Pons (tissue), 1 donor: ENCODE results near the gene EGLN1.
"Not testable (repeated sequence)": the region's sequence is repeated elsewhere in the genome, so short reads cannot be mapped to it uniquely, and the experiment has no call there.

Source experiments
- DNase-seq: peaks from one replicate; pipeline ENCODE4 v3.0.0-alpha.2; 2016; ENCODE audit warnings: low spot score

Gene EGLN1

DNA sequence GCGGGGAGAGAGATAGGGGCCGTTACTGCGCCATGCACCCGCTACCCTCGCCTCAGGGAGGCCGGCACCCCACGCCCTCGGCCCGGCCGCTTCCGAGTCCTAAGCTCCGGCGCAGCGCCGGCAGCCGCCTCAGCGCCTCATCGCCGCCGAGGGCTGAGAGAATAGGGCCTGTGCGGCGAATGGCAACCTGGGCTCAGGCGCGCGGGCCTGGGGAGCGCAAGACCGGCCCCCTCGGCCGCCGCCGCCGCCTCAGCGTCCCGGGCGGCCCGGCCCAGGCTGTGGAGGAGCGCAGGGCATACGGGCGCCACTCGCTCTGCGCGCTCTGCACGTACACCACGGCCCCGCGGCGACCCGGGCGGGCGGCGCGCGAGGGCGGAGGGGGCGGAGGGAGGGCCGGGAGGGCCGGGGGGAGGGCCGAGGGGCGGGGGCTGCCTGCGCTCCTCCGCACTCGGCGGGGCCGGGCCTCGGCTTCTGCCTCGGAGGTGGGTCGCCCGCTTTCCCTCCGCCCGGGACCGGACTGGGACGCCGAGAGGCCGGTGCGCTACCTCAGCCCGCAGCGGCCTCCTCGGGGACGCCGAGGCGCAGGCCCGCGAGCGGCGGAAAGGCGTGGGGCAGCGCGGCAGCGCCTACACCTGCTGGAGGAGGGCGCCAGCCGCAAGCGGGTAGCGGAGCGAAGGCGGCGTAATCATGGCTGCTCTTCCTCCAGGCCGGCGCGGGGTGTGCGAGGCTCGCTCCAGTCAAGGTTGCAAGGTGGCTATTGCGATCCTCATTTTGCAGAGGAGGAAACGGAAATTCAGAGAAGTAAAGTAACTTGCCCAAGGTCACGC, at the start of gene EGLN1:
TSS of gene EGLN1 (minus strand) at position 317 of the 827 bp plus-strand sequence. CDS start 399 bp downstream, outside the sequence.
- DNase-seq = peak; percentile 66

- not testable (repeated sequence) for DNase-seq
These were observed 49.4 kb upstream of the EGLN1 start for GRCh38 chr1:231471500-231471899.

DNA sequence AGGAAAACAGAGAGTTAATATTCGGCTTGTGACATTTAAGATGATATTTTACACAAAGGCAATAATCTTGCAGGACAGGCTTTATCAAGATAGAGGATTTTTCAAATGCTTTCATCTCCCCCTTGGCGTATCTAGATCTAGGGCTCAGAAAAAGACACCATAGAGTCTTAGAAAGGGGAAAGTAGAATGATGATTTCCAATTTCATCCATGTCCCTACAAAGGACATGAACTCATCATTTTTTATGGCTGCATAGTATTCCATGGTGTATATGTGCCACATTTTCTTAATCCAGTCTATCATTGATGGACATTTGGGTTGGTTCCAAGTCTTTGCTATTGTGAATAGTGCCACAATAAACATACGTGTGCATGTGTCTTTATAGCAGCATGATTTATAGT, 48.9 kb upstream of the EGLN1 start:
- DNase-seq = not testable (repeated sequence)

- DNase-seq = no peak
These were observed 45.9 kb upstream of the EGLN1 start for GRCh38 chr1:231467986-231468385.

DNA sequence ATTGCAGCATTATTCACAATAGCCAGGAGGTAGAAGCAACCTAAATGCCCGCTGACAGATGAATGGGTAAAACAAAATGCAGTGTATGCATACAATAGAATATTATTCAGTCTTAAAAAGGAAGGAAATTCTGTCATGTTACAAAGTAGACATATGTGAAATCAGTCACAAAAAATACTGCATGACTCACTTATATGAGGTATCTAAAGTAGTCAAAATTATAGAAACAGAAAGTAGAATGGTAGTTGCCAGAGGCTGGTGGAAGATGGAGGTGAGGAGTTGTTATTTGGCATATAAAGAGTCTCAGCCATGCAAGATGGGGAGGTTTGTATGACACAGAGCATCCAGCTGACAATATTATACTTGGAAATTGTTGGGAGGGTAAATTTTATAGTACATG, 43.0 kb upstream of the EGLN1 start:
- no peak for DNase-seq

DNA sequence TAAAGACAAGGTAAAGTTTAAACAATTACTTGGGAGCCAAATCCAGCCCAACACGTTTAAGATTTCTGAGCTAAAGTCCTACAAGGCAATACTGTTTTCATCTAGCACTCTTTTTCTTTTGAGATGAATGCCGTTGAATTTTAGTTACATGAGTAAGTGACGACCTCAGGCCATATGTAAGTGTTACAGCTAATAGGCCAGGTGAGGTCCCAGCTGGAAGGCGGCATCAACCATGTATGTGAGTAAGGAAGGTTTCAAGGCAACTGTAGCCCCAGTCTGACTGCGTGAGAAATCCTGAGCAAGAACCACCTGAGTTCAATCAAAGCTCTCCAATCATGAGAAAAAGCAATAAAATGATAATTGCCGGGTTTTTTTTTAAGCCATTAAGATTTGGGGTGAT, 41.5 kb upstream of the EGLN1 start:
- no peak for DNase-seq

GRCh38 chr1:231460614-231461013, 38.5 kb upstream of the EGLN1 start:
- DNase-seq = no peak

- DNase-seq = not testable (repeated sequence)
These were observed 37.4 kb upstream of the EGLN1 start for GRCh38 chr1:231459438-231459837.

GRCh38 chr1:231457956-231458355, 35.9 kb upstream of the EGLN1 start:
- not testable (repeated sequence) for DNase-seq

DNA sequence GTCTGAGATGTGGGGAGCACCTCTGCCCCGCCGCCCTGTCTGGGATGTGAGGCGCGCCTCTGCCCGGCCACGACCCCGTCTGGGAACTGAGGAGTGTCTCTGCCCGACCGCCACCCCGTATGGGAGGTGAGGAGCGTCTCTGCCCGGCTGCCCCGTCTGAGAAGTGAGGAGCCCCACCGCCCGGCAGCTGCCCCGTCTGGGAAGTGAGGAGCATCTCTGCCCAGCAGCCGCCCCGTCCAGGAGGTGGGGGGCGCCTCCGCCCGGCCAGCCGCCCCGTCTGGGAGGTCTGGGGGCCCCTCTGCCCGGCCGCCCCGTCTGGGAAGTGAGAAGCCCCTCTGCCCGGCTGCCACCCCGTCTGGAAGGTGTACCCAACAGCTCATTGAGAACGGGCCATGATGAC, 32.0 kb upstream of the EGLN1 start:
- DNase-seq = not testable (repeated sequence)

- no peak for DNase-seq
These were observed 24.1 kb upstream of the EGLN1 start for GRCh38 chr1:231446138-231446537.

DNA sequence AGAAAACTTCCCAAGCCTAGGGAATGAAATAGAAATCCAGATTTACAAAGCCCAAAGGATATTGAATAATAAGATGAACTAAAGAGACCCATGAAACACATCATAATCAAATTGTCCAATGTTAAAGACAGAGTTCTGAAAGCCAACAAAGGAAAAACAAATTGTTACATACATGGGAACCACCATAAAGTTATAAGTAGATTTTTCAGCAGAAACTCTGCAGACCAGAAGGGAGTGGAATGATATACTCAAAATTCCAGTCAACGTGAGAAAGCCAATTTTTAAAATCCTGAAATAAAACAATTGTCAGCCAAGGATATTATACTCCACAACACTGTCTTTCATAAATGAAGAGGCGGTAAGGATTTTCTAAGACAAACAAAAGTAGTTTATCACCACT, 22.0 kb upstream of the EGLN1 start:
- DNase-seq = no peak

- DNase-seq = no peak
These were observed 21.3 kb upstream of the EGLN1 start for GRCh38 chr1:231443363-231443762.

DNA sequence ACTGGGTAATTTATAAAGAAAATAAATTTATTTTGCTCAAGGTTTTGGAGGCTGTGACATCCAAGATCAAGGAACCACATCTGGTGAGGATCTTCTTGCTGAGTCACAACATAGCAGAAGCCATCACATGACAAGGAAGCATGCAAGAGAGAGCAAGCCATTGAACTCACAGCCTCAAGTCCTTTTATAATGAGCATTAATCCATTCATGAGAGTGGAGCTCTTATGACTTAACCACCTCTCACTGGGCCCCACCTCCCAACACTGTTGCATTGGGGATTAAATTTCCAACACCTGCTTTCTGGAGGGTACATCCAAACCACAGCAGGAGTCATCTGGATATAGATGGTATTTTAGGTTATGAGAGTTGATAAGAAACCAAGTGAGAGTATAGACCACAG, 20.6 kb upstream of the EGLN1 start:
- DNase-seq = no peak

DNA sequence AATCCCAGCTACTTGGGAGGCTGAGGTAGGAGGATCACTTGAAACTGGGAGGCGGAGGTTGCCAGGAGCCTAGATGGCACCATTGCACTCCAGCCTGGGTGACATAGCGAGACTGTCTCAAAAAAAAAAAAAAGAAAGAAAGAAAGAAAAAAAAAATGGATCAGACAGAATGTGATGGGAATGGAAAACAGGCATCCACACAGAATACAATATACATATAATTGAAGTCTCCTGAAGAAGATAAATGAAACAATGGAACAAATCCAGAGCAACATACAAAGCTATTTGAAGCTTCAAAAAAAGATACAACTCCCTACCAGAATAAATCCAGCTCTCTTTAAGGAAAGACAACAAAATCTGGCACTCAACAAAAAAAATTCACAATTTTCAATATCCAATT, 10.9 kb upstream of the EGLN1 start:
- no peak for DNase-seq

GRCh38 chr1:231431665-231432415, 9.8 kb upstream of the EGLN1 start:
- DNase-seq = no peak

DNA sequence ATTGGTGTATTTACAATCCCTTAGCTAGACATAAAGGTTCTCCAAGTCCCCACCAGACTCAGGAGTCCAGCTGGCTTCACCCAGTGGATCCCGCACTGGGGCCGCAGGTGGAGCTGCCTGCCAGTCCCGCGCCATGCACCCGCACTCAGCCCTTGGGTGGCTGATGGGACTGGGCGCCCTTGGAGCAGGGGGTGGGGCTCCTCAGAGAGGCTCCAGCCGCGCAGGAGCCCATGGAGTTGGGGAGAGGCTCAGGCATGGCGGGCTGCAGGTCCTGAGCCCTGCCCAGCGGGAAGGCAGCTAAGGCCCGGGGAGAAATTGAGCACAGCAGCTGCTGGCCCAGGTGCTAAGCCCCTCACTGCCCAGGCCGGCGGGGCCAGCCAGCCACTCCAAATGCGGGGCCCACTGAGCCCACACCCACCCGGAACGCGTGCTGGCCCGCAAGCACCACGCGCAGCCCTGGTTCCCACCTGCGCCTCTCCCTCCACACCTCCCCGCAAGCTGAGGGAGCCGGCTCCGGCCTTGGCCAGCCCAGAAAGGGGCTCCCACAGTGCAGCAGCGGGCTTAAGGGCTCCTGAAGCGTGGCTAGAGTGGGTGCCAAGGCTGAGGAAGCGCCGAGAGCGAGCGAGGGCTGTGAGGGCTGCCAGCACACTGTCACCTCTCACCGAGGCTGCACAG, 8.7 kb upstream of the EGLN1 start:
- not testable (repeated sequence) for DNase-seq

GRCh38 chr1:231428377-231428776, 6.3 kb upstream of the EGLN1 start:
- no peak for DNase-seq

DNA sequence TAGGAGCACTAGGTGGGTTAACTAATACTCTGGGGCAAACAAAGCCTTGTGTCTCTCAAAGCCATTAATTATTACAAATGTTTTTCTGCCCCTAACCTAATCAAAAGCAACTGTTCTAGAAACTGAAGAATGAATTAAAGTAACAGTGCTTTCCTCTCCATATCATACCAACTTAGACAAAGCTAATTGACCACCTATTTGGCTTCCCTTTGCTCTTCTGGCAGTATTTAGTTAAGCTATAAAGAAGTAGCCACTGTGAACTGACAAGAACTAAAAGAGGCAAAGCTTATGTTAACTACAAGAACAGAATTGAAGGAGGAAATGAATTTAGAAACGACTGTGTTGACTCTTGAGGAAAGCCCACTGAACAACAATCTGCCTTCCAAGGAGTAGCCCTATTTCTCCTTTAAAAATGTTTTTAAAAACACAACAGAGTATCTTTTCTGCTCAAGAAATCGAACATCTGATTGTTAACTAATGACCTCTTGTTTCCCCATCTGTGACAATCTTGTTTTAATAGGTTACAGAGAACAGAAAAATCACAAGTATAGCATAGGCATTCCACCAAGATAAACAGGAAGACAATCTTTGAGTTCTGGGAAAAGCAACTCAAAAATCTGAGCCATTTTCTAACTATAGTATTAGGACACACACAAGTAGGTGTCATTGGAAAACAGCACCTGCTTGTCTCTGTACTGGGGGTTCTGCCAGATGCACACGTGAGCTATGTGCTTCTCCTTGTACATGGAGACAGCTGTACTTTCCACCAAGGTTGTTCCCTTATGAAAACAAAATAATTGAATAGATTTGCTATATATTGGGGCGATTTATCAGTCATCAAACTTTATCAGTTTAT, 3.1 kb upstream of the EGLN1 start:
- DNase-seq = no peak

GRCh38 chr1:231423648-231424047, 1.6 kb upstream of the EGLN1 start:
- peak; percentile 19 for DNase-seq

DNA sequence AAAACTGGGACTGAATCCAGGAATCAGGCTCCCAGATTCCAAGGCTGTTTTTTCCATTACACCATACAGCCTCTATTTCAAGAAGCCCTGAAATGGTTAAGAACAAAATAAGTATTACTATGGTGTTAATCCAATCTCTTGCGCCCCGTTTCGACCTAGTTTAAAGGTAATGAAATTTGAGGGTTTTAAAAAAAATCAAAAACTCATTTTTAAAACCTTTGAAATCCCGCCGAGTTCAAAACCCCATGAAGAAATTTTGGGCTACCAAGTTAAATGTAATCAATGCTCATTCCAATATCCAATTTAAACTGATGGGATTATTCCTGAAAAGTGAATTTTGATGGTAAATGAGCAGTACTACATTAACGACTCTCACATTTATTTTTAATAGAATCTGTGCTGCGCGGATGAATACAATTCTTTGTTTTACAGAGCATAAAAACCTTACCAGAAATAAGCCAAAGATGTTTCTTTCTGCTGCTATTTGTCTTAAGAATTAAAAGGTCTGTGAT, 767 bp upstream of the EGLN1 start:
- DNase-seq = peak; percentile 28
